ENCODE results near the gene RFX8.

RFX8 gene

DNA sequence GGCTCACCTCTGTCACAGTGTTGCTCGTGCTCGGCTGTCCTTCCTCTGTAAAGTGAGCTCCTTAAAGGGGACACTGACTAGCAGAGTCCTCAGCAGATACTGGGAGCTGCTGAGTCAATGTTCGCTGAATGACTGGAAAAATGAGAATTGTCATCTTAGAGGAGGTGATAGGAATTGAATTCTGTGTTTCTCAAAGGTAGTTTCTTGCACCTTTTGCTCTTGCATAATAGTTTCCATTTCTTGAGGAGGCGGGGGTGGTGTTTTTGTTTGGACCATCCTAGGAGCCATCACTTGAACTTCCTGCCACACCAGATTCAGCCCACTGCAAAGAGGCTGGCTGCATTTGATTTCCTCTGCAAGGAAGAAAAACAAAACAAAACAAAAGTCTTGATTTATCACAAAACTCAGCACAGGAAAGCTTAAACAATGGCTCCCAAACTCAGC lies 11.4 kb upstream of the RFX8 start:
- TF ChIP-seq, protein P1, sequence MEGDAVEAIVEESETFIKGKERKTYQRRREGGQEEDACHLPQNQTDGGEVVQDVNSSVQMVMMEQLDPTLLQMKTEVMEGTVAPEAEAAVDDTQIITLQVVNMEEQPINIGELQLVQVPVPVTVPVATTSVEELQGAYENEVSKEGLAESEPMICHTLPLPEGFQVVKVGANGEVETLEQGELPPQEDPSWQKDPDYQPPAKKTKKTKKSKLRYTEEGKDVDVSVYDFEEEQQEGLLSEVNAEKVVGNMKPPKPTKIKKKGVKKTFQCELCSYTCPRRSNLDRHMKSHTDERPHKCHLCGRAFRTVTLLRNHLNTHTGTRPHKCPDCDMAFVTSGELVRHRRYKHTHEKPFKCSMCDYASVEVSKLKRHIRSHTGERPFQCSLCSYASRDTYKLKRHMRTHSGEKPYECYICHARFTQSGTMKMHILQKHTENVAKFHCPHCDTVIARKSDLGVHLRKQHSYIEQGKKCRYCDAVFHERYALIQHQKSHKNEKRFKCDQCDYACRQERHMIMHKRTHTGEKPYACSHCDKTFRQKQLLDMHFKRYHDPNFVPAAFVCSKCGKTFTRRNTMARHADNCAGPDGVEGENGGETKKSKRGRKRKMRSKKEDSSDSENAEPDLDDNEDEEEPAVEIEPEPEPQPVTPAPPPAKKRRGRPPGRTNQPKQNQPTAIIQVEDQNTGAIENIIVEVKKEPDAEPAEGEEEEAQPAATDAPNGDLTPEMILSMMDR (IDR thresholded peaks at IDR 0.05; ENCODE audit: borderline replicate concordance, control extremely low read depth, extremely low read depth, insufficient read depth, missing control alignments), result no peak
- in situ Hi-C loops (cut with MboI; ENCODE audit: low sequenced_read_pairs, unreplicated experiment), result no loop called here

DNA sequence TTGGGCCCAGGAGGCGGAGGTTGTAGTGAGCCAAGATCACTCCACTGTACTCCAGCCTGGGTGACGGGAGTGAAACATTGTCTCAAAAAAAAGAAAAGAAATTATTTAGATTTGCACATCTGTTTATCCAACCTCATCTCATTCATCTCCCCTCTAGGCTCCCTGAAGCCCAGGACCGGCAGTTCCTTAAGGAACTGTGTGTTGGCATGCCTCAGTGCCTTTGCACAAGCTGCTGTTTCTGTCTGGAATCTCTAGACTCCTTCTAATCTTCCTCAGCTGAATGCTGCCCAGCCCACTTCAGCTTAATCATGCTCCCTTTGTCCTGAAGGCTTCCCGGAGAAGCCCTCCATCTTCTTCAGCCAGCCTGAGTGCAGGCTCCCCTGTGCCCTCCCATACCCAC lies 10.9 kb upstream of the RFX8 start:
- DNase-seq (ENCODE audit: low spot score), result no peak
- in situ Hi-C loops (cut with MboI; ENCODE audit: low sequenced_read_pairs, unreplicated experiment), result no loop called here
- TF ChIP-seq, protein P1 (IDR thresholded peaks at IDR 0.05; ENCODE audit: borderline replicate concordance, control extremely low read depth, extremely low read depth, insufficient read depth, missing control alignments), result no peak

More for the DNA sequence above, 11.4 kb upstream of the RFX8 start:
- no peak for DNase-seq (ENCODE audit: low spot score)

DNA sequence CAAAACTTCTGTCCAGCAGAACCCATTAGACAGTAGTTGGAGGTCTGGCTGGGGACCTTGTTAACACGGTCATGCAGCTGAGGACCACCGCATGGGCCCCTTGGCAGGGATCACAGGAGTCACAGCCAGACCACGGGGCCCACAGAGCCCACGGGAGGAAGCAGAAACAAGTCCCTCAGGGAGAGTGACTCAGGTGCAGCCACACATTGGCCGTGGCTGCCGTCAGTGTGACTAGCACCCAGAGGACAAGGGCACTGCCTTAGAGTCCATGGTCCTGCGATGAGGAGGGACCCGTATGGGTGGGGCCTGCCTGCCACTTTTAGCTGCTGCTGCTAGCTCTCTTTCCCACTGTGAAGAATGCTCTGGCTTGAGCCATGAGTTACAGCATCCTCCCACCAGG lies 5.9 kb upstream of the RFX8 start:
- in situ Hi-C loops (cut with MboI; ENCODE audit: low sequenced_read_pairs, unreplicated experiment), result no loop called here

DNA sequence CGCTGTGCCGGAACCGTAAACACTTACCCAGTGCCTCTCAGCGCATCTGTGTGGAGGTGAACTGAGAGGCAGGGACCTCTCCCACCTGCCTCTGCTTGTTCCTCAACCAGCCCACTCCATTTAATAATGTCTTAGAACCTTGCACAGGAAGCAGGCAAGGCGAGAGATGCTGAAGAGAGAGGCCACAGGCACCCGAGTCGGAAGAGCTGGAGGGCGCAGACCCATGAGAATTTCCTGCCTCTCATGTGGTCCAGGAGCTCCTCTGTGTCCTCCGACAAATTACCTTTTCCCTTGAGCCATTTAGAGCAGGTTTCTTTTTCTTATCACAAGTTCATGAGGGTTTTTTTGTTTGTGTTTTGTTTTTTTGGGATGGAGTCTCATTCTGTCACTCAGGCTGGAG lies 4.9 kb upstream of the RFX8 start:
- no peak for DNase-seq (ENCODE audit: low spot score)
- TF ChIP-seq, protein P1 (IDR thresholded peaks at IDR 0.05; ENCODE audit: borderline replicate concordance, control extremely low read depth, extremely low read depth, insufficient read depth, missing control alignments), result no peak
- in situ Hi-C loops (cut with MboI; ENCODE audit: low sequenced_read_pairs, unreplicated experiment), result no loop called here

More for the DNA sequence above, 5.9 kb upstream of the RFX8 start:
- DNase-seq (ENCODE audit: low spot score), result no peak
- TF ChIP-seq, protein P1 (IDR thresholded peaks at IDR 0.05; ENCODE audit: borderline replicate concordance, control extremely low read depth, extremely low read depth, insufficient read depth, missing control alignments), result no peak

DNA sequence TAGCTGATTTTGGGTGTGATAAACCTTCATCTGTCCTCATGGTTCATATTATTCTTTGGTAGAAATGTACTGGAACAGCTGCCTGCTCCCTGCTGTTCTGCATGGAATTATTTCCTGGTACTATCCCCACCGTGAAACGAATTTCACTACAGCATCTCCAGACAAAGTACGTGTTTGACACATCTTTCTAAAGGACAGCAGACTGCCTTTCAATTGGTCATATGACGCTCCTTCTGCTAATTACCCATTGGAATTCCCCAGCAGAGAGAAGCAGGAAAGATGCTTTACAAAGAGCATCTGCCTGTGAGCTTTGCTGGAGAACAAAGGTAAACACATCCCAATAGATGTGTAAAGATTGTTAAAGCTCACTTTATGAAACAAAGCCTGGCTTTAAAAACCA lies 4.4 kb upstream of the RFX8 start:
- TF ChIP-seq, protein P1 (IDR thresholded peaks at IDR 0.05; ENCODE audit: borderline replicate concordance, control extremely low read depth, extremely low read depth, insufficient read depth, missing control alignments), result no peak
- DNase-seq (ENCODE audit: low spot score), result no peak
- in situ Hi-C loops (cut with MboI; ENCODE audit: low sequenced_read_pairs, unreplicated experiment), result no loop called here

DNA sequence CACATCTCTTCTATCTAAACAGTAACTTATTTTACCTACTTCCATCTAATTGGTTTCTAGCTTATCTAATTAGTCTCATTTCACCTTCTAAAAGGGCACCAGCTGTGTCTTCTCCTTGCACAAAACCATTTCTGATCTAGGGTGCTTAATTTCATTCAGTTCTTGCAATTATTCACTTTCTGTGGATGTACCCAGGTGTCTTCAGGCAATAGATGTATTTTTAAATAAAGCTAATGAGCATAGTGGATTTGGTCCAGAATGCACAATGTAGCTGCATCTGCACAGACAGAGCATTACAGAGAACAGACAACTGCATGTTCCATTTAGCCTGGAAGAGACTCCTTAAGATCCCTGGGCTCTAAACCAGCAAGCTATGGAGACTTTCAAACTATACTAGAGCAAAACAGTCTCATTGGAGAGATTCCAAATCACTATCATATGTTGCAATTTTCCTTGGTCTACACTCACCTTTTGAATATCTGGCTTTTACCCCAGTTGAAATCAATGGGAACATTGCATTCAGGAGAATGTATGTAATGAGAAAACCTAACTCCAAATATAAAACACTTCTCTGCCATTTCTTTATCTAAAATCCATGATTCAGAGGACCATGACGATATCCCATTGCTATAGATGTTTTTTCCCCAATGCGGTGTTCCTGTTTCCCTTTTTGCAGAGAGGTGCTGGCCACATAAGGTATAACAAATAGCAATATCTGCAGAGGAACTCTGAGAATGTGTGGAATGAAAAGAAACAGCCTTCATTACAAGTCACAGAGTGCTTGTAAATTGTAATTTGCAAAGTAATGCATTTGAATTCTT lies 3.5 kb upstream of the RFX8 start:
- no peak for DNase-seq (ENCODE audit: low spot score)
- TF ChIP-seq, protein P1 (IDR thresholded peaks at IDR 0.05; ENCODE audit: borderline replicate concordance, control extremely low read depth, extremely low read depth, insufficient read depth, missing control alignments), result no peak
- in situ Hi-C loops (cut with MboI; ENCODE audit: low sequenced_read_pairs, unreplicated experiment), result no loop called here
